ENCODE results near the gene UBE2F.

GRCh38 chr2:237955640-237956401 is 11.0 kb upstream of the UBE2F start:
- TF ChIP-seq POLR2A (IDR thresholded peaks at IDR 0.05) (no peak), POLR2AphosphoS5 (IDR thresholded peaks at IDR 0.05) (no peak)
- TF ChIP-seq, protein P1, sequence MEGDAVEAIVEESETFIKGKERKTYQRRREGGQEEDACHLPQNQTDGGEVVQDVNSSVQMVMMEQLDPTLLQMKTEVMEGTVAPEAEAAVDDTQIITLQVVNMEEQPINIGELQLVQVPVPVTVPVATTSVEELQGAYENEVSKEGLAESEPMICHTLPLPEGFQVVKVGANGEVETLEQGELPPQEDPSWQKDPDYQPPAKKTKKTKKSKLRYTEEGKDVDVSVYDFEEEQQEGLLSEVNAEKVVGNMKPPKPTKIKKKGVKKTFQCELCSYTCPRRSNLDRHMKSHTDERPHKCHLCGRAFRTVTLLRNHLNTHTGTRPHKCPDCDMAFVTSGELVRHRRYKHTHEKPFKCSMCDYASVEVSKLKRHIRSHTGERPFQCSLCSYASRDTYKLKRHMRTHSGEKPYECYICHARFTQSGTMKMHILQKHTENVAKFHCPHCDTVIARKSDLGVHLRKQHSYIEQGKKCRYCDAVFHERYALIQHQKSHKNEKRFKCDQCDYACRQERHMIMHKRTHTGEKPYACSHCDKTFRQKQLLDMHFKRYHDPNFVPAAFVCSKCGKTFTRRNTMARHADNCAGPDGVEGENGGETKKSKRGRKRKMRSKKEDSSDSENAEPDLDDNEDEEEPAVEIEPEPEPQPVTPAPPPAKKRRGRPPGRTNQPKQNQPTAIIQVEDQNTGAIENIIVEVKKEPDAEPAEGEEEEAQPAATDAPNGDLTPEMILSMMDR (IDR thresholded peaks at IDR 0.05) = no peak
